OCI-M2 (cell line): Measurements from ENCODE around the gene ASTN2.

Source experiments
- DNase-seq: peaks from one replicate; lab custom pipeline; 2025; ENCODE audit not compliant: unreplicated experiment; lab: John Stamatoyannopoulos, UW

The ASTN2 gene

DNA sequence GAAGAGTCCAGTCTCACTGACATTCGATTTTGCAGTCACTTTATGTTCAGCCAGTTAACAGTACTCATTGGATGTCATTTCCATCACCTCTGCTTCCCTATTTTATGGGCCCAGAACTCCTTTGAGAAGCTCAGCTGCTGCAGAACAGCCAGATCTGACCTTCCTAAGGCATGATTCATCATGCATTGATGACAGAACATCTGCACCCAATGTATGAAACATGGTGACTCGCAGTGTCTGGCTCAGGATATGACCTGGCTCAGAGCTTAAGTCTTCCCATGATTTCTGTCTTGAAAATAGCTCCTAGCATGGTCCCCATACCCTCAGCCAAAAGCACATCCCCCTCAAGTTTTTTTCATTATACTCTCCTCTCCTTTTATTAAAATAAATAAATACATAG, 820.3 kb downstream of the ASTN2 start:
- DNase-seq, result no peak

- no peak for DNase-seq
These were observed 821.9 kb downstream of the ASTN2 start for GRCh38 chr9:116592970-116593369.

- DNase-seq, result no peak
These were observed 825.2 kb downstream of the ASTN2 start for GRCh38 chr9:116589392-116590354.

DNA sequence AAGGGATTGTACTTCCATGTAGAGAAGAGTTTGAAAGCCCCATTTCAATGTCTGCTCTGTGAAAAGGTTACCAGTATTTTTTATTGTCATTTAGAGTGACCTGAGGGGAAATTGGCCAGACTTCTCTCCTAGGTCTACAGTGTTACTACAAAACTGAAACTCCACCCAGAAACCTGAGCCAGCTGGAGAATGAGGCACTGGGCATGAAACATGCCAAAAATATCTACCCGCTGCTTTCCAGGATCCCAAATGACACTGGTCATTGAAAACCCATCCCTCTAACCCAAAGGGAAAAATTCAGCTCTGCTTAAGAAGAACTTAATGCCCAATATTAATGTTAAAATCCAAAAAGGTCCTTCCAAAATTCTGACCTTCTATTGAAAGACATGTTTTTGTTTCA, 826.9 kb downstream of the ASTN2 start:
- DNase-seq, result no peak

DNA sequence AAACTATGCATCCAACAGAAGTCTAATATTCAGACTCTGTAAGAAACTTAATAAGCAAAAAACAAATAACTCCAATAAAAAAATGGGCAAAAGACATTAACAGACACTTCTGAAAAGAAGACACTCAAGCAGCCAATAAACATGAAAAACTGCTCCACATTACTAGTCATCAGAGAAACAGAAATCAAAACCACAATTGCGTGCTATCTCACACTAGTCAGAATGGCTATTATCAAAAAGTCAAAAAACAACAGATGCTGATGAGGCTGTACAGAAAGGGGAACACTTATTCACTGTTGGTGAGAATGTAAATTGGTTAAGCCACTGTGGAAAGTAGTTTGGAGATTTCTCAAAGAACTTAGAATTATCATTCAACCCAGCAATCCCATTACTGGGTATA, 829.0 kb downstream of the ASTN2 start:
- no peak for DNase-seq

DNA sequence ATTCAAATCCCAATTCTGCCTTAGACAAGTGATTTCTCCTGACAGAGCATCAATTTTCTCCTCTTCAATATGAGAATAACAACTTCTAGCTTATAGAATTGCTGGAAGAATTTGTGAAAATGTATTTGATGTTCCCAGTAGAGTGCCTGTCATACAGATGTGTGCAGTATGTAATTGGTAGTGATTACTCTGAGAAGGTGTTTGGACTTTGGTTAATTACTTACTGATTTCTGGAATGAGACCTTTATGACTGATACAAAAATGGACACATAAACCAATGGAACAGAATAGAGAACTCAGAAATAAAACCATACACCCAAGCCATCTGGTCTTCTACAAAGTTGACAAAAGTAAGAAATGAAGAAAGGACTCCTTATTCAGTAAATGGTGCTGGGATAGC, 829.7 kb downstream of the ASTN2 start:
- DNase-seq, result no peak

DNA sequence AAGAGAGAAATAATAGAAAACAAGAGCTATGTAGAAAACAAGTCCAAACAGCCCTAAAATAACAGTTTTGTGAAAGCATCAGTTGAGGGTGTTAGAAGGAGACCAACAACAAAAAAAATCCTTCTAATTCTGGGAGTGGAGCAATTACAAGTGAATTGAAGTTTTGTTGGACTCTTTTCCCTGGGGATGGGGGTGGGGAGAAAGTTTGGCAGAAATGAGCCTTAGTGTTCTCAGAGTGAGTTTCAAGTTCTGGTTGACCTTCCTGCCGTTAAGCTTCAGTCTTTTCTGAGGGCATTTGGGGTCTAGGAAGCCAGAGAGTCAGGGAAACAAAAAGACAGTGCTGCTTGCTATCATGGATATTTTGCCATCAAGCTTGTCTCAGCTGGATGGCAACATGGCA, 834.0 kb downstream of the ASTN2 start:
- DNase-seq, result no peak

GRCh38 chr9:116576386-116576785, 838.5 kb downstream of the ASTN2 start:
- DNase-seq, result no peak

GRCh38 chr9:116574027-116574679, 840.7 kb downstream of the ASTN2 start:
- no peak for DNase-seq

GRCh38 chr9:116572095-116572748, 842.6 kb downstream of the ASTN2 start:
- DNase-seq, result peak; percentile 17

DNA sequence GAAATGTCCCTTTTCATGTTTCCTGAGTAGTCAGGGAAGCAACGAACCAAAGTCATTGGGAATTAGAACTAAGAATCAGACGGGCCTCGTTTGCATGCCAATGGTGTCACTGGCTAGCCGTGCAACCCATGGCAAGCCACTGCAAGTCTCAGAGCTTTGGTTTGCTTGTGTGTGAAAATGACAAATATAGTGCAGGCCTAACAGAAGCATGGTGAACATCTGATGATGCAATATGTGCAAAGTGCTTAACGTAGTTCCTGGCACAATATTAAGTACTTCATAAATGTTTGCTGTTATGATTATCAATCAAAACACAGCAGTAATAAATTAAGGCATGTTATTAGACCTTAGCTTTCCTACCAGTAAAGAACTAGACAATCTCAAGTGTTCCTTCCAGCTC, 845.7 kb downstream of the ASTN2 start:
- DNase-seq, result no peak

DNA sequence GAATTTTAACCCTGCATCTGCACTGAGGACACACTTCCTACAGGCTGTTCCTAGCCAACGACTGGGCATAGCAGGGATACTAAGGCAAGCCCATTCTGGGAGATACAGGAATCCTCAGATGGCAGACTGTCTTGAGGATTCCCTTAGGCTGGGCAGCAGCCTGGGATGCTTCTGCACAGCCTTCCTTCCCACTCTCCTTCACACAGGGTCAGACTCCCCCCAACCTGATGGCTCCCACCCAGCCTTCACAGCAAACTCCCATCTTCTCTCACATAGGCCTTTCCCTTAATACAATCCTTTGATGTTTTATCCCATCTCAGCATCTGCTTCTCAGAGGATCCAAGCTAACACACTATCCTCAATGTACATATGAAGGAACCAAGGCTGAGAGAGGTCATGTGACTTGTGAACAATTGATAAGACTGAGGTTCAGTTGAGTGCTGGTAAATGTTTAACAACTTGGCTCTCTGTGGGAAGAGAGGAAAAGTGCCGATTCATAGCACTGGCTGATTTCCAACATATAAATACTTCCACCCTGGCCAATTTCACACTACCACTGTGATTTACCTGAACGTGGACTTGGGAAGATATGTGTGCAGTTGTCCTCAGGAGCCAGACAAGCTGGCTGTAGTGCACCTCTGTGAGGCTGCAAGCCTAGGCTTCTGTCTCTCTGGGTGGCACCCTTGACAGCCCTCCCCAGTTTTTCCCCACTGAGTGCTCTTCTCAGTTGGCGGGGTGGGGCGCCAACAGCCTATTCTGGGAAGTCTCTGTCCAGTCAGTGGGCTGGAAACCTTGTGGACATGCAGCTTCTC, 848.0 kb downstream of the ASTN2 start:
- DNase-seq, result no peak

DNA sequence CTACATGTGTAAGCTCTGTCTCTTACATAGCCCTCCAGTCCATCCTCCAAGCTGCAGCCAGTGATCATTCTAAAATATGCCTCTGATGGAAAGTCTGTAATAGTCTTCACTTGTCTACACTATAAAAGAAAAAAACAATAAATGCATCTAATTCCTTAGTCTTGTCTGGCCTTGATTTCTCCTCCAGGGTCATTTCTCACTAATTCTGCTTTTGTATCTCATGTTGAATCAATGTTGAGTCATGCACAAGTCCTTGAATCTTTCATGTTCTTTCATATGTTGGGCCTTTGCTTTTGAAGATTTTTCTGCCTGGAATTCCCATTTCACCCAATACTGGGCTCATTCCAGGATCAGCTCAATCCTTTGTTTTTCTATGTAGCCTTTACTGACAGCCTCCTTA, 848.9 kb downstream of the ASTN2 start:
- DNase-seq, result no peak

GRCh38 chr9:116564266-116564793, 850.5 kb downstream of the ASTN2 start:
- no peak for DNase-seq

- DNase-seq, result no peak
These were observed 855.9 kb downstream of the ASTN2 start for GRCh38 chr9:116558818-116559540.

DNA sequence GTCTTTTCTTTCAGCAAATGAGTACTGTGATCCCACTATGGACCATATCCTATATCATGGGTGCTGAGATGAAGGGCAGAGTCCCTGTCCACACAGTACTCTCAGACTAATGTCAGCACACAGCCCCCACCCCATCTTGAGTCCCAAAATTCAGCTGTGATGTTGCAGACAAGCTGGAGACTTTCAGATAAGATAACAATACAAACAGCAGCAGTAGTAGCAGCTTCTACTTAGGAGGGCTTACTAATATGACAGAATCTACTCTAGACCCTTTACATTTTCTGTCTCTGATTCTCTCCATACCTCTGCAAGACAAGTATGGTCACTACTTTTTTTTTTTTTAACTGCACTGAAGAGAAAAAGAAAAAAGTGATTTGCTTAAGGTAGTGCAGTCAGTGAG, 856.8 kb downstream of the ASTN2 start:
- no peak for DNase-seq

GRCh38 chr9:116555556-116556155, 859.2 kb downstream of the ASTN2 start:
- no peak for DNase-seq

DNA sequence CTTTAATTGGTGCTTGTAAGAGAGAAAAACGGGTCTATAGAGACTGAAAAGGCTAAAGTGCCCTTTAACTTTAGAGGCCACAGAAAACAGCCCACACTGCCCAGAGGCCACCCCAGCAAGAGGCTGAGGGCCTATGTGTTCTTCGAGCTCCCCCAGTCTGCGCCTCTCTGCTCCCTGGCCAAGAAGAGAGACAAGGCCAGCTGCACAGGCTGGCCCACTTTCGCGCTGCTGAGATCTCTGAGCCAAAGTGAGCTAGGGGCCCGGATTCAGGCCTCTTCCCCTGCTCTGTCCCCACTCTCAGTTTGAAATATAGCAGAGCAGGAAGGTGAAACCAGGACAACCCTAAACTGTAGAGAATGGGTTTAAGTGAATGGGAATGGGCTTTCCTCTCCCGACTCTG, 859.7 kb downstream of the ASTN2 start:
- no peak for DNase-seq

DNA sequence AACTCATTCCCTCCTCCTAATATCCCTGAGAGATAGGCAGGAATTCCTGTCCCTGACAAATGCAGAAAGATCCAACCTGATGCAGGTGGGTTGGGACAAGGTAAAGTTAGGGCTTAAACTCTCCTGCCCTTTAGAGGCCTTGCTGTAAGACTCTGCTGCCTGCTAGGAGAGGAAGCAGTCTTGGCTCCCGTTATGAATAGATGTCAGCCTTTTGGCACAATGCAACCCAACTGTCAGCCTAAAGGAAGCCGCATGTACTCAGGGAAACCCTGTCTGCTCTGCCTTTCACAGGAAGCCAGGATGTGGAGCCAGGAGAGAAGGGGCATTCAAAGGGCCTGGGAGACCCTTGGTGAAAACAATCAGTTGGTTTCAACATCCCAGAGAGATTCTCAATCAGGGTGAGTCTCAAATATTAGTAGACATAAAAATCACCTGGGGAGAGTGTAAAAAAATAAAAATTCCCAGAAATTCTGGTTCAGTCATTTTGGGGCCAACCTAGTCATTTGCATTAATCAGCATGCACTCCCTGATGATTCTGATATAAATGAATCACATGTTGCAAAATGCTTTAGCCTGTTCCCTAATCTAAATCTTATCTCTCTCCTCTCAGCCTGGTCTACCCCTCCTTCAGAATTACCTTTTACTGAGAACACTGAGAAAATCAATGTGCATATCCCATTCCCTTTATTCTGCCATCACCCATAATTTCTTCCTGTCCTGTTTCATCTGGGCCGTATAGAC, 864.0 kb downstream of the ASTN2 start:
- DNase-seq, result no peak
